CD4-positive, alpha-beta T cell treated with Interleukin-21 for 1 hour (primary cell): Measurements from ENCODE around the gene CIBAR2.
"Not testable (repeated sequence)": the region's sequence is repeated elsewhere in the genome, so short reads cannot be mapped to it uniquely, and the experiment has no call there.

Experiments
- DNase-seq: peaks from one replicate; pipeline ENCODE4 v3.0.0-alpha.2; 2020

The CIBAR2 gene

GRCh38 chr16:85127379-85127723 lies 15.1 kb upstream of the CIBAR2 start:
- no peak for DNase-seq

- DNase-seq = no peak
Observed at GRCh38 chr16:85126705-85127378, 14.6 kb upstream of the CIBAR2 start.

GRCh38 chr16:85126394-85126704 lies 14.1 kb upstream of the CIBAR2 start:
- DNase-seq = no peak

GRCh38 chr16:85125570-85126393 lies 13.5 kb upstream of the CIBAR2 start:
- no peak for DNase-seq

- DNase-seq = no peak
Observed at GRCh38 chr16:85124636-85125346, 12.5 kb upstream of the CIBAR2 start.

- no peak for DNase-seq
Observed at GRCh38 chr16:85123891-85124635, 11.8 kb upstream of the CIBAR2 start.

GRCh38 chr16:85123441-85123840 lies 11.2 kb upstream of the CIBAR2 start:
- DNase-seq = not testable (repeated sequence)

GRCh38 chr16:85120006-85120340 lies 7.7 kb upstream of the CIBAR2 start:
- DNase-seq = no peak

- DNase-seq = no peak
Observed at GRCh38 chr16:85117418-85117817, 5.1 kb upstream of the CIBAR2 start.

- DNase-seq = peak; percentile 78
Observed at GRCh38 chr16:85114909-85115567, 2.8 kb upstream of the CIBAR2 start.

GRCh38 chr16:85113913-85114312 lies 1.6 kb upstream of the CIBAR2 start:
- DNase-seq = no peak

- DNase-seq = no peak
Observed at GRCh38 chr16:85113168-85113733, 979 bp upstream of the CIBAR2 start.

- DNase-seq = no peak
Observed at GRCh38 chr16:85111184-85111583, 1.1 kb downstream of the CIBAR2 start.

GRCh38 chr16:85110105-85110504 lies 2.2 kb downstream of the CIBAR2 start:
- DNase-seq = no peak

- DNase-seq = no peak
Observed at GRCh38 chr16:85107532-85107931, 4.7 kb downstream of the CIBAR2 start.

- DNase-seq = no peak
Observed at GRCh38 chr16:85107083-85107482, 5.2 kb downstream of the CIBAR2 start.

- DNase-seq = no peak
Observed at GRCh38 chr16:85105475-85105874, 6.8 kb downstream of the CIBAR2 start.

- DNase-seq = peak; percentile 51
Observed at GRCh38 chr16:85104821-85105391, 7.4 kb downstream of the CIBAR2 start.

GRCh38 chr16:85104147-85104546 lies 8.1 kb downstream of the CIBAR2 start:
- DNase-seq = no peak

GRCh38 chr16:85103114-85104079 lies 8.9 kb downstream of the CIBAR2 start:
- DNase-seq = no peak
